Stimulated activated memory B cell treated with anti-CD40 and anti-IgM and Interleukin-4, amounts not matched to agents 10 μg/mL and 1 μg/mL and 100 μg/mL, for 72 hours (primary cell): ENCODE data around the gene PRDM2.
"Not testable (repeated sequence)": the region's sequence is repeated elsewhere in the genome, so short reads cannot be mapped to it uniquely, and the experiment has no call there.

Source experiments
- ATAC-seq: fragments of 150-1000 bp; cut with Tn5 transposase; 2 replicates; pipeline ENCODE4 v1.10.0; 2021
- H3K27ac Mint-ChIP-seq: one replicate; pipeline ENCODE4 v1.8.0; 2022; ENCODE audit warnings: mild to moderate bottlenecking, mixed read lengths
- H3K27me3 Mint-ChIP-seq: one replicate; pipeline ENCODE4 v1.8.0; 2022; ENCODE audit warnings: mixed read lengths
- H3K36me3 Mint-ChIP-seq: one replicate; pipeline ENCODE4 v1.8.0; 2022; ENCODE audit warnings: mixed read lengths
- H3K4me1 Mint-ChIP-seq: one replicate; pipeline ENCODE4 v1.8.0; 2022; ENCODE audit warnings: mixed read lengths
- H3K4me3 Mint-ChIP-seq: one replicate; pipeline ENCODE4 v1.8.0; 2022; ENCODE audit warnings: mild to moderate bottlenecking, moderate library complexity, mixed read lengths
- H3K9me3 Mint-ChIP-seq: one replicate; pipeline ENCODE4 v1.8.0; 2022; ENCODE audit warnings: mixed read lengths

PRDM2 gene

DNA sequence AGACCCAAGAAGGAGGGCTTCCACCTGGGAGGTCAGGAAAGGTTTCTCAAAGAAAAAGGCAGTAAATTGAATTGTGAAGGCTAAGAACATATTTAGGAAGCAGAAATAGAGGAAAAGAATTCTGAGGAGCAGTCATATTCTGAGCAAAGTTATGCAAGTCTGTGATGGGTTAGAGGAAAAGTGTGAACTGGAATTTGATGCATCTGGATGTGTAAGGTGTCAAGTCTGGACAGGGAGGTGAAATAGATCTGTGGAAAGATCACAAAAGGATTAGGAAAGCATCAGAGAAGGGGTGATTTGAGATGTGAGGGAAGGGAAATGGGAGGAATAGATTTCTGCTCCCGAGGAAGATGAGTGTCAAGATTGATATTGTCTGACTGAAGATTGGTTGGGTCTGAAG lies 18.1 kb upstream of the PRDM2 start:
- no peak overlapping the region for H3K27ac Mint-ChIP-seq

DNA sequence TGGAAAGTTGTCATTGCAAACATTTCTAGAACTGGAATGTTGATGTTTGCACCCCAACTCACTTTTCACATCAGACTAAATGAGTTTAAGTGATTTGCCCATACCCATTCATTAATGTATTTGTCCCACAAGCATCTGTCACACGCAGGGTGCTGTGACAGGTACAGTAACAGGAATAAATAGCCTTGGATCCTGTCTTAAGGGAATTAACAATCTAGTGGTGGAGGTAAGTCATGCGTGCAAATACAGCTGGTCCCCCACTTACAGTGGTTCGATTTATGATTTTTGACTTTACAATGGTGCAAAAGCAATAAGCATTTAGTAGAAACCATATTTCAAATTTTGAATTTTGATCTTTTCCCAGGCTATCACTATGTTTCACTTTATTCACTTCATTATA lies 17.5 kb upstream of the PRDM2 start:
- Mint-ChIP-seq H3K27ac (no peak overlapping the region), H3K4me1 (peaks cover 7% of the 10 kb centered on the region), H3K36me3 (no peaks in the 10 kb centered on the region), H3K9me3 (no peaks in the 10 kb centered on the region), H3K4me3 (no peak overlapping the region), H3K27me3 (no peaks in the 10 kb centered on the region)
- no peak for ATAC-seq

More for the DNA sequence above, 18.1 kb upstream of the PRDM2 start:
- H3K27me3 Mint-ChIP-seq, result no peaks in the 10 kb centered on the region
- H3K36me3 Mint-ChIP-seq, result no peaks in the 10 kb centered on the region
- peaks cover 7% of the 10 kb centered on the region for H3K4me1 Mint-ChIP-seq
- no peak for ATAC-seq
- H3K4me3 Mint-ChIP-seq, result no peak overlapping the region
- H3K9me3 Mint-ChIP-seq, result no peaks in the 10 kb centered on the region

DNA sequence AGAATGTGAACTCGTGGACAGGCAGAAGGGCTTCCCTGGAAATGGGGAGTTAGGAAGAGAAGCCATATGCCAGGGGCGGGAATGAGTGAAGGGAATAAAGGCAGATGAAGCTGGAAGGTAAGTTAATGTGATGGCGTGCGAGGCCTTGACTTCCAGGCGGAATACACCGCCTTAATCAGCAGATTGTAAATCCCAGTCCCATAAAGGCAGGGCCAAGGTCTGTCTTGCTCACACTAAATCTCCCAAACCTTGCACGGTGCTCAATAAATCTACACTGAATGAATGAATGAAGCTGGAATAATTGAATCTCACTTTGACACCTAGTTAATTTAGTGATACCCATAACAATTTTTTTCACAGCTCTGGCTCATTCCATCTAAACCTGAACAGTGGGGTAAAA lies 16.8 kb upstream of the PRDM2 start:
- ATAC-seq, result no peak
- Mint-ChIP-seq H3K9me3 (no peaks in the 10 kb centered on the region), H3K4me1 (peaks cover 7% of the 10 kb centered on the region), H3K4me3 (no peak overlapping the region), H3K36me3 (no peaks in the 10 kb centered on the region), H3K27me3 (no peaks in the 10 kb centered on the region), H3K27ac (no peak overlapping the region)

DNA sequence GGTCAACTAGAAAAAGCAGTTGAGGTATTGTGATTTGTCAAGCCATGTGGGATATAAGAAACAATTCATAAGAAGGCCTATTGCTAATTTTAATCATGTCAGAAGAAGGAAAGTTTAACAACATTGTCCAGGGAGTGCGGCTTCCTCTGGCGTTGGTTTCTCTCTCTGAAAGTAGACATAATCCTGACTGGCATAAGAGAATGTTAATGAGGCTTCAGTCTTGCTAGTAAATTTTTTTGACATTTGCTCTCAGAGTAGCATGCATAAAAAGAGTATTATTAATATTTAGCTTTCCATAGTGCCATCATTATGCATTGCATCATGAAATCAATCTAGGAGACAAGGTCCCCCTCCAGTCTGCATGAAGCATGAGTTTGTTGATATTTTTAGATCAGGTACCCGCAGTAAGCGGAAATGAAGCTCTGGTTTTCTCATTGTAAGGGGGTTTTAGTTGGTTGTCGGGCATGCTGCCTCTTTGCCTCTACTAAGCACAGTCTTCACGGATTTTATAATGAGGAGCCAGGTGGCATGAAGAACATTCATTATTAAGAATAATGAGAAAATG lies 12.8 kb upstream of the PRDM2 start:
- no peak for ATAC-seq
- Mint-ChIP-seq H3K9me3 (peaks cover 5% of the 10 kb centered on the region), H3K4me3 (no peak overlapping the region), H3K27ac (no peak overlapping the region), H3K36me3 (peaks cover 9% of the 10 kb centered on the region), H3K4me1 (peaks cover 7% of the 10 kb centered on the region), H3K27me3 (no peaks in the 10 kb centered on the region)

DNA sequence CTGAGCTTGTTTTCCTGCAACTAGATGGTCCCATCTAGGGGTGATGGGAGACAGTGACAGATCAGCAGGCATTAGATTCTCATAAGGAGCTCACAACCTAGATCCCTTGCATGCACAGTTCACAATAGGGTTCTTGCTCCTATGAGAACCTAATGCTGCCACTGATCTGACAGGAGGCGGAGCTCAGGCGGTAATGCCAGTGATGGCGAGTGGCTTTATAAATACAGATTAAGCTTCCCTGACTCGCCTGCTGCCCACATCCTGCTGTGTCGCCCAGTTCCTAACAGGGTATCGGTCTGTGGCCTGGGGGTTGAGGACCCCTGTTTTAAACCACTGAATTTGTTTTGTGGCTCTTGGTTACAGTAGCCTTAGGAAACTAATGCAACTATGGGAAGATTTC lies 6.9 kb upstream of the PRDM2 start:
- ATAC-seq, H3K27ac Mint-ChIP-seq, H3K27me3 Mint-ChIP-seq: not testable (repeated sequence)

DNA sequence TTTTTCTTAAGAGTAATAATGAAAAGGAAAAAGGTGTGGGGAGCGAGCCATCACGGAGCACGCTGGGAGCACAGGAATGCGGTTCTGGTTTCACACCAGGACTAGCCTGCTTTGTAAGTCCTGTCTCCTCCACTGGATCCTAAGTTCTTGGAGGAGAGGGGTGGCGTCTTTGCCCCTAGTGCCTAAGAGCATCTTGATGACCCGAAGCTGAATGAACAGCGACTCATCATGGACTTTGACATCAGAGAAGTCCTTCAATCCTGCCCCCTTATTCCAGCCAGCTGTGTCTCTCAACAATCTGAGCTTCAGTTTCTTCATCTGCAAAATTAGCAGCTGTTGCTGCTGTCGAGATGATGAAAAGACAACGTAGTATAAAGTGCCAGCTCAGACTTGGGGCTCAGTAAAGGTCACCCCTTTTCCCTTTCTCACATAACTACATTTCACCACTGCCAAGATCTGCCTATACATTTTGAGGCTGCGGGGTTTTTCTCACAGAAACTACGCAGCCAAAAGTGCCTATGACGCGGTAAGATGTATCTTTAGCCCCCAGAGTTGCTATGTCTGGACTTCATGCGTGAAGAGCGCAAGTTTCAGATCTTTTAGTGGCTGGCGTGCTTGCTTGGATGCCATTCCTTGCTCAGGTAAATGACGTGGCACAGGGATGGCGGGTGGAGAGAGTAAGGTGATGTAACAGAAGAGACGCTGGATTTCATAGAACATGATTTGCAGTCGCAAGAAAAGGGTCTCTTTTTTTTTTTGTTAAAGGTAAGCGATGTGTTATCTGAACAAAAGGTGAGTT lies 4.9 kb upstream of the PRDM2 start:
- H3K27me3 Mint-ChIP-seq, result no peaks in the 10 kb centered on the region
- H3K9me3 Mint-ChIP-seq, result peaks cover 8% of the 10 kb centered on the region

More for the DNA sequence above, 6.9 kb upstream of the PRDM2 start:
- H3K4me3 Mint-ChIP-seq, H3K4me1 Mint-ChIP-seq, H3K9me3 Mint-ChIP-seq: not testable (repeated sequence)
- peaks cover 15% of the 10 kb centered on the region for H3K36me3 Mint-ChIP-seq

DNA sequence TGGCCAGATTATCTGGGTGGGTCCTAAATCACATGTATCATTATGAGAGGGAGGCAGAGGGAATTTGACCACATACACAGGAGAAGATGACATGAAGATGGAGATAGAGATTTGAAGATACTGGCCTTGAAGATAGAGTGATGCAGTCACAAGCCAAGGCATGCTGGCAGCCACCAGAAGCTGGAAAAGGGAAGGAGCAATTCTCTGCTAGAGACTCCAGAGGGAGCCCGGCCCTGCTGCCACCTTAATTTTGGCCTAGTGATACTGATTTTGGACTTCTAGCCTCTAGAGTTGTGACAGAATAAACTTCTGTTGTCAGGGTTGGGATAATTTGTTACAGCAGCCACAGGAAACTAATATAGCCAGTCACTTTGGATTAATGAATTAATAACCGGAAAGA lies 2.2 kb upstream of the PRDM2 start:
- Mint-ChIP-seq H3K36me3 (peaks cover 26% of the 10 kb centered on the region), H3K27ac (no peak overlapping the region), H3K4me3 (no peak overlapping the region), H3K9me3 (peaks cover 6% of the 10 kb centered on the region), H3K27me3 (no peaks in the 10 kb centered on the region), H3K4me1 (peaks cover 21% of the 10 kb centered on the region)
- ATAC-seq, result no peak

More for the DNA sequence above, 4.9 kb upstream of the PRDM2 start:
- peaks cover 15% of the 10 kb centered on the region for H3K4me1 Mint-ChIP-seq
- H3K36me3 Mint-ChIP-seq, result peaks cover 15% of the 10 kb centered on the region
- no peak for ATAC-seq
- H3K27ac Mint-ChIP-seq, result no peak overlapping the region
- no peak overlapping the region for H3K4me3 Mint-ChIP-seq

DNA sequence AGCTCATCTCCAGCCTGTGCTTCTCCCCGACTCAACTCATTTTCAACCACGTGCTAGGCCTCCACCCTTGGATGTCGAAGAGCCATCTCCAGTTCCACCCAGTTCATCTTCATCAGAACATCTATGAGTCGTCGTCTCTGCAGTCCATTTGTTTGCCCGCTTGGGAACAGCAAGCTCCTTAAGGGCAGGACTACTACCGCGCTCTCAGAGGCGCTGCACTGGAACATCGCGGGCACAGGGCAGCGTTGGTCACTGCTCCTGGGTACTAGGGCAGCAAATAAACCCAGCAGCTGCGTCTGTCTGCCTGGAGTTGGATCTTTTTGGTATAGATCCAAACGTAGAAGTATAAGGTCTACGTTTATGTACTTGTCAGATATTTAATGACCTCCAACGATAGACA lies 478 bp upstream of the PRDM2 start:
- no peaks in the 10 kb centered on the region for H3K27me3 Mint-ChIP-seq
- H3K36me3 Mint-ChIP-seq, result peaks cover 26% of the 10 kb centered on the region
- peaks cover 6% of the 10 kb centered on the region for H3K9me3 Mint-ChIP-seq
- H3K4me3 Mint-ChIP-seq, result peak overlapping the region; percentile 88
- peaks cover 25% of the 10 kb centered on the region for H3K4me1 Mint-ChIP-seq
- ATAC-seq, result no peak
- peak overlapping the region; percentile 100 for H3K27ac Mint-ChIP-seq

DNA sequence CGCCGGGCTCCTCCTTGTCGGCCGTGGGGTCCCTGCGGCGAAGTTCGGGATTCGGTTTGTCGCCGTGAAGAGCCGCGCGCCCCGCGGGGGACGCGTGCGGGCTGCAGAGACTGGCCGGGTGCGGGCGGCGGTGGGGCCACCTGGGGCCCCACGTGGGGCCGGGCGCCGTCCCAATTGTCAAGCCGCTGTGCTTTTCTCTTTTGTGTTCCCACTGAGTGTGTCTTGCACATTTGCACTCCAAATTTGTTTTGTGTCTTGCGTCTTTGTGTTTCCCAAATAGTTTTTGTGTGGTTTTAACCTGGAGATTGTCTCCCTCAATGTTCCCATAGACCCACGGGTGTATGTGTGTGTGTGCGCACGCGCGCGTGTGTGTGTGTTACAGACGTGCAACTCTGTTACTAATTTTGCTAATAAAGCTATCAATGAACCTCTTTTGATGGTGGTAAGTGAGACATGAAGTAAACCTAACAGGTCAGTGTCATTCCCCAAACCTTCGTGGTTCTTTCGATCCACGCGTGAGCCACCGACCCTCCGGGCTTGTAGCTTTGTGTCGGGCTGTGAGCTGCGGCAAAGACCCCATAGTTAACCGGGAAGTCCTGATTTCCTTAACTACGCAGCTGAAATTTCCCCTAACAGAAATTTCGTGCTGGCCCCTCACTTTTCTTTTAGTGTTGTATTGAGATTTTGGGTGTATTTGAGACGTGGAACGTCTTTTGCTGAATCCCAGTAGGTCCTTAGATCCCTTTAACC lies 708 bp downstream of the PRDM2 start:
- Mint-ChIP-seq H3K4me1 (peaks cover 37% of the 10 kb centered on the region), H3K9me3 (peaks cover 6% of the 10 kb centered on the region), H3K27ac (peak overlapping the region; percentile 100), H3K27me3 (no peaks in the 10 kb centered on the region), H3K4me3 (peak overlapping the region; percentile 88), H3K36me3 (peaks cover 35% of the 10 kb centered on the region)
- peak; percentile 64 for ATAC-seq

DNA sequence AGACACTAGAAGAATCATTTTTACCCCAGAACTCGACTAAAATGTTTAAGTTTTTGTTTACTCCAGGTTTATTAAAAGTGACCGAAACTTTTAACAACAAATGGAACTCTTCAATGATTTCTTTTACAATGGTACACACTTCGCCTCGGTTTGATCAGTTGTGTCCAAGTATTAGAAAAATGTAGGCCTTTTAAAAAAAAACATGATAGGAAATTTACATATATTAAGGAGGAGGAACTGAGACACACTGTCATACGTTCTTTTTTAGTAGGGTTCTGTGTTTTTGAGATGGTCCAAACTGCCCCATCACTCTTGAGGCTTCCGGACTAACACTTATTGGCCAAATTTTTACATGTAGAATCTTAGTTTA lies 1.3 kb downstream of the PRDM2 start:
- peak overlapping the region; percentile 100 for H3K27ac Mint-ChIP-seq
- H3K27me3 Mint-ChIP-seq, result no peaks in the 10 kb centered on the region
- peaks cover 6% of the 10 kb centered on the region for H3K9me3 Mint-ChIP-seq
- peaks cover 41% of the 10 kb centered on the region for H3K36me3 Mint-ChIP-seq
- peaks cover 42% of the 10 kb centered on the region for H3K4me1 Mint-ChIP-seq
- peak; percentile 66 for ATAC-seq
- H3K4me3 Mint-ChIP-seq, result peak overlapping the region; percentile 88

DNA sequence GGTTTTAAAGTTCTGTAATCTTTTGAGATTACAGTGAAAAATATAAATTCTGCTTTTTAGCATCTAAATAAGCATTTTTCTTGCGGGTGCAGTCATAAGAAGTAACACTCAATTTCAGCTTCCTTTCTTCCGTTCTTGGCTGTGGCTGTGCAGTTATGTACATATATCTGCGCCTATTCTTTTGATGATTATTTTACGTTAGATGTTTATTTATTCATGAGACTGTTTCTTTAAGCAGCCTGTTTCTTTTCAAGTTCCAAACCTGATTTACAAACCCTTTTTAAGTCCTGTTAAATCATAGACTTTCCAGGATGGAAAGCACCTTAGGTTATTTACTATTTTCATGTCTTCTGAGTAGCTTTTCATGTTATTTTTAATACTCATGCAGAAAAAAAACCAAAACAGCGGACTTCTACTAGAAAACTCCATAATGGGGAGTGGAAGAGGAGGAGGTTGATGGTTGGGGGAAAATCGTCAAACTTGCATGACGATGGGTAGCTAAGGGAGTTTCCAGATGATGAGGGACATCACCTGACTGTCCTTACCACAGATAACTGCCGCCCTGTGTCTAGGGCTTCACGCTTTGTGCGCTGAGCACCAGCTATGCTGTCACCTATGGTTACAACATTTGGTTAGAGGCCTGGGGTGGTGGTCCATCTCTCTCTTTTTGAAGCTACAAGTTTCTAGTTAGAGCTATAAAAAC lies 2.6 kb downstream of the PRDM2 start:
- ATAC-seq, result peak; percentile 93
- Mint-ChIP-seq H3K4me3 (peak overlapping the region; percentile 88), H3K36me3 (peaks cover 40% of the 10 kb centered on the region), H3K4me1 (peaks cover 55% of the 10 kb centered on the region), H3K9me3 (peaks cover 5% of the 10 kb centered on the region), H3K27ac (peak overlapping the region; percentile 100), H3K27me3 (no peaks in the 10 kb centered on the region)

DNA sequence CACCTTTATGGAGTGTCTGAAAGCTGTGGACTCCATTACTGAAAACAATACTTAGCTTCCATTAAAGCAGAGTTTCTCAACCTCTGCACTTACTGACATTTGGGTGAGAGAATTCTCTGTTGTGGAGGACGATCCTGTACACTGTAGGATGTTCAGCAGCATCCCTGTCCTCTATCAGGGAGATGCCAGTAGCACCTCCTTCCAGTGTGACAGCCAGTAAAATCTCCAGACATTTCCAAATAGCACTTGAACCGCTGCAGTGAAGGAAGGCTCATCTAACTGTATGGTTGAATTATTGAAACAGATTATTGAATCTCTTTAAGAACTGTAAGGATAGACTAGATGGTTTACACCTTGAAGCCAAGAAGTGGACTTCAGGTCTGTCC lies 3.1 kb downstream of the PRDM2 start:
- H3K27me3 Mint-ChIP-seq, result no peaks in the 10 kb centered on the region
- peaks cover 3% of the 10 kb centered on the region for H3K9me3 Mint-ChIP-seq
- peak overlapping the region; percentile 88 for H3K4me3 Mint-ChIP-seq
- peaks cover 60% of the 10 kb centered on the region for H3K4me1 Mint-ChIP-seq
- peak overlapping the region; percentile 100 for H3K27ac Mint-ChIP-seq
- H3K36me3 Mint-ChIP-seq, result peaks cover 37% of the 10 kb centered on the region
- ATAC-seq, result no peak

DNA sequence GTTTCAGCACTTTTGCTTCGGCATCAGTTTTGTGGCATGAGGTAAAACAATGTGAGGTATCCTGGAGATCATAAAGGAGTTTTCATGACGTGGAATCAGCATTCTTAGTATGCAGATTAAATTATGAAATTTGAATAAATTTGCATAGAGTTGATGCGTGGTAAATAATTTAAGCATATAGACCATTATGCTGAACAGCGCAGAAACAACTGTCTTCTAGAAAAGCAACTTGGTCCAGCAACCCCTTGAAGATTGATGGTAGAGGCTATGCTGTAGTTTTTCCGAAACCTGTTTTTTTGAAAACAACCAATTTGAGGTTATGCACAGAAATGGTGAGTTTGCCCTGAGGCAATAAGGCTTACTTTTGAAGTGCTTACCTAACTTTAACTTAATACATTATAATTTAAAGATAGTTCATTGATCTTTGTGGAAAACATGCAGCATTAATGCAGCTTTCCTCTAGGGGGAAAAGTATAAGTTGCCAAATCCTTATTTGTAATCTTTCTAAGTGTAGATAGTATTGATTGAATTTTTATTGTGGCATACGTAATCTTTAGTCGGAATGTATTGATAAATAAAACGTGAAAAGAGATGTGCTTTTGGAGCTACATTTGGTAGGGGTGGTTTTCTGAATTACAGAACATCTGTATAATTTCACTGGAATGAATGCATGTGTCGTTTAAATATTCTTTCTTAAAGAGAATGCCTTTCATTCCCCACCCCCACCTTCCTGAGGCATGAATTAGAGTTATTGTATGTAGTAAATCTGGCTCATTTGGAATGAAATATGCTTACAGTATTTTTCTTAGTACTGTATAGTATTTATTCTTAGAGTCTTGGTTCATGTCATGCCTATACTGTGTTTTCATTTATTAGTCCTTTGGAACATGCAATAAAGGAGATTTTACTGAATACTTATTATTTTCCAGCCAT lies 3.8 kb downstream of the PRDM2 start:
- Mint-ChIP-seq H3K27me3 (no peaks in the 10 kb centered on the region), H3K36me3 (peaks cover 37% of the 10 kb centered on the region), H3K4me1 (peaks cover 67% of the 10 kb centered on the region), H3K9me3 (peaks cover 3% of the 10 kb centered on the region), H3K4me3 (peak overlapping the region; percentile 88), H3K27ac (peak overlapping the region; percentile 100)
- no peak for ATAC-seq

DNA sequence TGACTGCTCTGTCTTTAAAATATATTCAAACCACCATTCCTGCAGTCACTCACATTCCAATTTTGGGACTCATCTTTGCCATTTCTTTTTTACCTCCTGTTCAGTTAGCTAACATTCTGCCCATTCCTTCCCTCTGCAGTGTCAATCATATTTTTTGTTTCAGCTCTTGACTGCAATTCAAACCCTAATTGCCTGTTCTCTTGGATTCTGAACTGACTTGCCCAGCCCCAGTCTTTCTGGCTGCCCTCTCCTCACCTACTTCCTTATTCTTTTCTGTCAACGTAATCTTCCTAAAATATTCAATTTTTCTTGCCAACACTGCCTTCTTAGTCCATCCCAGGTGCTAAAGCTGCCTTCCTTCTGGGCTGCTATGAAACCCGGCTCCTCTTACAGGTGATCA lies 6.1 kb downstream of the PRDM2 start:
- no peak for ATAC-seq
- Mint-ChIP-seq H3K9me3 (no peaks in the 10 kb centered on the region), H3K36me3 (peaks cover 27% of the 10 kb centered on the region), H3K4me3 (peak overlapping the region; percentile 55), H3K27me3 (no peaks in the 10 kb centered on the region), H3K27ac (peak overlapping the region; percentile 100), H3K4me1 (peaks cover 77% of the 10 kb centered on the region)
